Astrocyte of the spinal cord (primary cell): ENCODE results near the gene HAPLN1.

Experiments used
- DNase-seq: peaks from one replicate; pipeline ENCODE4 v3.0.0; 2011; ENCODE audit warnings: low read depth, low spot score
- H3K4me3 ChIP-seq: 2 replicates; pipeline ENCODE4 v1.5.1; 2011; ENCODE audit warnings: low read depth, mild to moderate bottlenecking, low read length, moderate library complexity
- in situ Hi-C: cut with HindIII; loops from 2 replicates; pipeline ENCODE4 v1.10.0; 2017; ENCODE audit warnings: low sequenced_read_pairs
- TF ChIP-seq, protein P1 (sequence below): IDR thresholded peaks from 2 replicates; pipeline ENCODE4 v1.5.1; 2012; ENCODE audit warnings: low read depth, mild to moderate bottlenecking, low read length, inconsistent platforms

Gene HAPLN1

GRCh38 chr5:83595217-83595616 lies 125.4 kb downstream of the HAPLN1 start:
- TF ChIP-seq, protein P1, sequence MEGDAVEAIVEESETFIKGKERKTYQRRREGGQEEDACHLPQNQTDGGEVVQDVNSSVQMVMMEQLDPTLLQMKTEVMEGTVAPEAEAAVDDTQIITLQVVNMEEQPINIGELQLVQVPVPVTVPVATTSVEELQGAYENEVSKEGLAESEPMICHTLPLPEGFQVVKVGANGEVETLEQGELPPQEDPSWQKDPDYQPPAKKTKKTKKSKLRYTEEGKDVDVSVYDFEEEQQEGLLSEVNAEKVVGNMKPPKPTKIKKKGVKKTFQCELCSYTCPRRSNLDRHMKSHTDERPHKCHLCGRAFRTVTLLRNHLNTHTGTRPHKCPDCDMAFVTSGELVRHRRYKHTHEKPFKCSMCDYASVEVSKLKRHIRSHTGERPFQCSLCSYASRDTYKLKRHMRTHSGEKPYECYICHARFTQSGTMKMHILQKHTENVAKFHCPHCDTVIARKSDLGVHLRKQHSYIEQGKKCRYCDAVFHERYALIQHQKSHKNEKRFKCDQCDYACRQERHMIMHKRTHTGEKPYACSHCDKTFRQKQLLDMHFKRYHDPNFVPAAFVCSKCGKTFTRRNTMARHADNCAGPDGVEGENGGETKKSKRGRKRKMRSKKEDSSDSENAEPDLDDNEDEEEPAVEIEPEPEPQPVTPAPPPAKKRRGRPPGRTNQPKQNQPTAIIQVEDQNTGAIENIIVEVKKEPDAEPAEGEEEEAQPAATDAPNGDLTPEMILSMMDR: peak; percentile 37
- DNase-seq: no peak
- H3K4me3 ChIP-seq: no peak overlapping the region
- in situ Hi-C loops: no loop called here

DNA sequence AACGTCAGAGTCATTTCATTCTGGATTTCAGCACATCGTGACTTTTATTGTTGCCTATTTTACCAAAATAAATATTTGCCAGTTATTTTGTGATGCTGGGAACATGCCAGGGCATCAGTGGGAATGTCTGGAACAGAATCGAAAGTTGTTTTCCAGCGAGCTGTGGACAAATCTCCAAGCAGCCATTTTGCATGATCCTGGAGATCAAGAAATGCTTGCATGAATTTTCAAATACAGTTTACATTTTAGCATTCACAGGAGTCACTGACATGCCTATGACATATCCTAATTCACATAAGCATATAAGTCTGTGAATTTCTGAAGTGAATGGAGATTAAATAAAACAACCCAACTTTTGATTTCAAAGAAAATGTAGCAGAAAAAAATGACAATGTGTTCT lies 129.7 kb downstream of the HAPLN1 start:
- DNase-seq: no peak
- H3K4me3 ChIP-seq: no peak overlapping the region
- TF ChIP-seq, protein P1: no peak
- in situ Hi-C loops: no loop called here

- DNase-seq: no peak
- no peak overlapping the region for H3K4me3 ChIP-seq
- in situ Hi-C loops: no loop called here
- TF ChIP-seq, protein P1: no peak
These were observed 130.9 kb downstream of the HAPLN1 start for GRCh38 chr5:83589786-83590185.
